NCI-H748 treated with DMSO at 0.1 percent for 48 hours (cell line): ENCODE measurements around the gene UBXN10.
A peak's percentile ranks its signal among the peaks of the same experiment; 100 is the strongest.

Experiments
- DNase-seq: peaks from one replicate; lab custom pipeline; 2025; lab: John Stamatoyannopoulos, UW

The UBXN10 gene

DNA sequence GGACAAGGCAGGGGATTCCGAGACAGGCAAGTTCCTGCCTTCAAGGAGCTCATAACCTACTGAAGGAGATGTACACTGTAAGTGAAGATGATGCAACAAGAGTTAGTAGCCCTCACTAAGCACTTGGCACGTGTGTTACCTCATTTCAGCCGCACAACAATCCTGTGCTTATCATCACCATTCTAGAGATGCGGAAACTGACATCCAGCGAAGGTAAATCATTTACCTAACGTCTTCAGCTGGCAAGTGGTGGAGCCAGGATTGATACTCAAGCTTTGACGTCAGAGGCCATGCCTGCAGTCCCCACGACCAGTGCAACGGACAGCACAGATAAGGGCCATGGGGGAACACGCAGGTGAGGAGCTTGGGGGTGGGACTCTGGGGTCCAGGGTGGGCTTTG lies 2.9 kb upstream of the UBXN10 start:
- no peak for DNase-seq

- no peak for DNase-seq
Measured at GRCh38 chr1:20183616-20184271, 2.2 kb upstream of the UBXN10 start.

- DNase-seq, result no peak
Measured at GRCh38 chr1:20184481-20184900, 1.4 kb upstream of the UBXN10 start.

DNA sequence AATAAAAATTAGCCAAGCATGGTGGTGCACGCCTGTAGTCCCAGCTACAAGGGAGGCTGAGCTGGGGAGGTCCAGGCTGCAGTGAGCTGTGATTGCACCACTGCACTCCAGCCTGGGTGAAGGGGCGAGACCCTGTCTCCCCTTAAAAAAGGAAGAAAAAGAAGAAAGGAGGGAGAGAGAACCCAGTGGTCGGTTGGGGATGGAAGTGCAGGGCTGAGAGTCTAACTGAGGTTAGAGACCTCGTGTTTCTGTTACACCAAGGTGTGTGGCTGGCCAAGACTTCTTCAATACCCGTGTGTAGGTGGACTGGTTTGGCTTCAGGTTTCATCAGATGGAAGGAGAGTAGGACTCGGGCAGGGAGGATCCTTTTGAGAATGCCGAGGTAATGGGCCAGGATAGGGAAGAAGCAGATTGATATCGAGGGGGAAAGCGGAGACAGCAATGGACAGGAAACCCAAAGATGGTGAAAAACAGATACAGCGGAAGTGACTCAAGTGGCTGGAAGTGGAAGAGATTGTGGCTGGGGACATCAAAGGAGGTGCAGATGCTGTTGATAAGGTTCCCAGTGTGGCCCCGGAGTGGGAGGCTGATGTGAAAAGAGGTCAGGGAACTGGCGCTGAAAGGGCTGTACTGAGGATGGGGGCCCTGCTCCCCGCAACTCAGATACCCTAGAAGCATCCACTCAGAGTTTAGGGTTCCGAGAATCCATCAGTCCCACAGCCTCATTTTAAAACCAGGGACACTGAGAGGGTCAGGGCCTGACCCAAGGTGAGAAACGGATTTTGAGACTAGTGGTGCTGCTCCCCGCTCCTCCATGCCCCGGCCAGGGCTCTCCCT lies 681 bp upstream of the UBXN10 start:
- no peak for DNase-seq

- no peak for DNase-seq
Measured at GRCh38 chr1:20187103-20187812, 1.4 kb downstream of the UBXN10 start.

DNA sequence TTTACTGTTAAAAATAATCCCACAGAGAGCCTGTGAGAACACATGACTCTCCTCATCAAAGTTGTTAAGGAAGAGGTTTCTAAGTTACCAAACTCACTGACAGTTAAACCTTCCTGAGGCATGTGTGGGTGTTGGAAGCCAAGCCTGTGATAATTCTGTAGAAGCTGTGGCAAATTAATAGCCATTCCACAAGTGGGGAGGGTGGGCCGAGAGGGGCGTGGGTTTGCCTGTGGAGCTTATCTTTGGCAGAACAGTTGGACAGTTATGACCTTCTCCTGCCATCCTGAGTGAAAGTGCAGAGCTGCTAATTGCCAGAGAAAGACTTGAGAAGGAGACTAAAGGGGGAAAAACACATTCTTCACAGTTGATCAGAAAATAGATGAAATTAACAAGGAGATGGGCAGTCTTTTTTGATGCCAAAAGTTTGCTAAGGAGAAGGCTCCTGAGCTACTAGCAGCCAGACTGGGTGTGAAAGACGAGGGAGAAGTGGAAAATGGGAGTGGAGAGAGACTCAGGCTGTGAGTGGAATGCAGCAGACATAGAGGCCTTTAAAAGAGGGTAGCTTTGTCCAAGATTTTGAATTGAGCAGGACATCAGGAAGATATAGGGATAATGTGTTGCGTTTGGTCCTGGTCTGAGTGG lies 2.0 kb downstream of the UBXN10 start:
- DNase-seq, result no peak

DNA sequence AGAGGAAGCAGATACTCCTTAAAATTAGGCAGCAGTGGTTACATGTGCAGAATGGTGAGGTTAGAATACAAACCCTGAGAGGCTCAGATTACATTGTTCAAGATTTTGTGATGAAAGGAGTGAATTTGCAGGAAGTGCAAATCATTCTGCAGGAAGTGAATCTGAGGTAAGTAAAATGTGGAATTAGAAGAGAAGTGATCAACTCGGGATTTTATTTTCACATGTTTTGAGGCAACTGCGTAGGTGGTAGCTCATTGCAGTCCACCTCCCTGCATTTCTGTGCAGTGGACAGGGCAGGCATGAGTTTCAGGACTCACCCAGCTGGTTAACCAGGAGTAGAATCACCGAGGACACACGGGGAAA lies 2.5 kb downstream of the UBXN10 start:
- DNase-seq, result no peak

DNA sequence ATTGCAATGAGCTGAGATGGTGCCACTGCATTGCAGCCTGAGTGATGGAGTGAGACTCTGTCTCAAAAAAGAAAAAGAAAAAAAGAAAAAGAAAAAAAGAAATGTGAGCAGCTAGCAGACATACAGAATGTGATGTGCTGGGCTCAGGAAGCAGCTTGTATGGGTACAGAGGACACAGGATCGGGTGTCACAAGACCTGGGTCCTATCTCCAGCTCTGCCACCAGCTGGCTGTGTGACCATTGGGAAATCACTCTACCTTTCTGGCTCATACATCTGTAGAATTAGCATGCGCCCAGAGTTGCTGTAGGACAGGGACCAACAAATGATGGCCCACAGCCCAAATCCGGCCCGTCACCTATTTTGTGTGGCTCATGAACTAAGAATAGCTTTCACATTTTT lies 3.8 kb downstream of the UBXN10 start:
- no peak for DNase-seq

GRCh38 chr1:20190256-20191160 lies 4.6 kb downstream of the UBXN10 start:
- no peak for DNase-seq

- DNase-seq, result no peak
Measured at GRCh38 chr1:20191266-20191825, 5.5 kb downstream of the UBXN10 start.

DNA sequence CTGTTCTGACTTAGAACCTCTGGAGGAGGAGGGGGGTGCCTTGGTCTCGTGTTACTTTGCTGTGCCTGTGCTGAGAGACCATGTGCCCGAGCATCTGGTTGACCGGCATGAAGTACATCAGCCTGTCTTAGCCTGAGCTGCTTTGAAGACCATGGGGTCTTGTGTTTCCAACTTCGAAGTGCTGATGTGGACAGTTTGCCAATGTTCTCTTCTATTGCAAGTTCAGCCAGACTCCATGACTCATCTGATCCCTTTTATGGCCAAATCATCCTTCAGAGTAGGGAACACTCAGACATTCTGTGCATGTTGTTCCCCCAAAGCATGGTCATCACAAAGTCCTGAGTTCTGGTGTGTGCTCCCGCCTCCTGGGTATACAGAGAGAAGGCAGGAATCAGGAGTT lies 6.5 kb downstream of the UBXN10 start:
- DNase-seq, result no peak

- DNase-seq, result no peak
Measured at GRCh38 chr1:20192871-20193411, 7.0 kb downstream of the UBXN10 start.

GRCh38 chr1:20194224-20194623 lies 8.3 kb downstream of the UBXN10 start:
- no peak for DNase-seq

DNA sequence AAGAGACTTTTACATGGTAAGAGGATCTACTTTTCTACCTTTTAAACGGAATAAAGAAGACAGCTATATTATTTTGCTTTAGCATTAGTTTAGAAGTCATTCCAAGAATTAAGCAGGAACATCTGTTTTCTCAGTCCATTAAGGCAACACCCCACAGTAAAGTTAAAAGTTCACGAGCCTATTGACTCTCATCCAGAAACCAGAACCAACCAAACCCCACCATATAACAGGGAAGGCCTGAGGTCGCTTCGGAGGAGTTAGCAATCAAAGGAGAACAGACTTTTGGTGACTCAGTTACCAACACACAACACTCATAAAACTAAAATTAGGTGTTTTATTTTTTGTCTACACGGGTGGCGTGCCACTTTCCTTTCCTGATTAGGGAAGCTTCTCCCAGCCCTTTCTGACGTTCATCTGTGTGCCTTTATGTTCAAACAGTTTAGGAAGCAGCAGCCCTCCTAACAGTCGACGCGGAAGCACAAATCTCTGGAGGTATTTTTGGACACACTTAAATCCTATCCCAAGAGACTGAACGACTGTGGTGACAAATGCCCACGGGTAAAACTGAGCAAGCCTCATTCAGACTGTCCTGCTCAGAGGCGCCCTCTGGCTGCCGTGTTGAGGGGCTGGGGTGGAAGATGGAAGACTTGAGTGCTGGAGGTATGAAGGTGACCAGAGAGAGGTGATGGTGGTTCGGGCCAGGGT lies 9.0 kb downstream of the UBXN10 start:
- peak; percentile 7 for DNase-seq

GRCh38 chr1:20195462-20195780 lies 9.5 kb downstream of the UBXN10 start:
- DNase-seq, result no peak

GRCh38 chr1:20197329-20197791 lies 11.5 kb downstream of the UBXN10 start:
- no peak for DNase-seq

GRCh38 chr1:20198296-20198695 lies 12.4 kb downstream of the UBXN10 start:
- DNase-seq, result no peak

GRCh38 chr1:20198918-20199317 lies 13.0 kb downstream of the UBXN10 start:
- no peak for DNase-seq

DNA sequence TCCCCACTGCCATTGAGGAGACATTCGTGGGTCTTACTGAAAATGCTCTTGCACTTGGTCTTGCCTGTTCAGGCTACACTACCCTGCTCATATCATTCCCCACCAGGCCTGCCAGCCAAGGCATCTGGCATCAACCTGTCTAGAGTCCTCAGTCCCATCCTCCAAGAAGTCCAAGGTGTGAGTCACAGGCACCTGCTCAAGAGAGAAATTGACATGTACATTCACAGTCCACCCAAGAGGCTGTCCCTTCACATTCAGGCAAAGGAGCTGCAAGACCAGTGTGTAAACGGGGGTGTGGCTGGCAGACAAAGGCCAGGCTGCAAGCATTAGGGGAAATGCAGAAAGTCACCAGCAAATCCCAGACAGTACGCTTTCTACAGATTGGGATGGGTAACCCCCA lies 13.5 kb downstream of the UBXN10 start:
- no peak for DNase-seq

DNA sequence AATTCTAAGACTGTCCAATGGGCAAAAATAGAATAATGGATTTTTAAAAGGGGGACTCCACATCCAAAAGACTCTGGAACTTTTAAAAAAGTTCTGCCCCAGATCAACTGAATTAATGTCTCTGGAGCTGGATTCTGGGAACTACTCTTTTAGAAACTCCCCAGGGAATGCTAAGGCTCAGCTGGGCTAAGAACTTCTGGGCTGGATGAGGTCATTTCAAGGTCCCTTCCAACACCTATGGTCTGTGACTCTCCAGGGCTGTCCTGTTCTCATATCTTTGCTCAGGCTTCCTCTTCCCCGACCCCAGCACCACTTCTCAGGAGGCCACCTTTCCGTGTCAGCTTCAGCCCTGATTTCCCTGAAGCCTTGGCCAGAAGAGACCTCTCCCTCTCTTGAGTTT lies 13.9 kb downstream of the UBXN10 start:
- no peak for DNase-seq
